Glutamatergic neuron (in vitro differentiated cells): Measurements from ENCODE around the gene TMEM198. TPM values are rescaled to one million over a fixed set of nuclear protein-coding genes. Genes with fewer than 3 reads are reported as not detected.

ENCODE experiments used
- DNase-seq: peaks from one replicate; pipeline ENCODE4 v3.0.0; 2022
- H3K27ac Mint-ChIP-seq: one replicate; pipeline ENCODE4 v1.8.0; 2020; ENCODE audit warnings: mild to moderate bottlenecking, mixed read lengths, inconsistent platforms; ENCODE audit not compliant: unreplicated experiment
- H3K27me3 Mint-ChIP-seq: one replicate; pipeline ENCODE4 v1.8.0; 2020; ENCODE audit warnings: mild to moderate bottlenecking, moderate library complexity, mixed read lengths, inconsistent platforms; ENCODE audit not compliant: unreplicated experiment
- H3K36me3 Mint-ChIP-seq: one replicate; pipeline ENCODE4 v1.8.0; 2020; ENCODE audit warnings: mild to moderate bottlenecking, mixed read lengths, inconsistent platforms; ENCODE audit not compliant: unreplicated experiment
- H3K4me1 Mint-ChIP-seq: one replicate; pipeline ENCODE4 v1.8.0; 2020; ENCODE audit warnings: mild to moderate bottlenecking, low read depth, mixed read lengths, inconsistent platforms; ENCODE audit not compliant: unreplicated experiment
- H3K4me3 Mint-ChIP-seq: one replicate; pipeline ENCODE4 v1.8.0; 2020; ENCODE audit warnings: mild to moderate bottlenecking, mixed read lengths, inconsistent platforms; ENCODE audit not compliant: unreplicated experiment
- H3K9me3 Mint-ChIP-seq: one replicate; pipeline ENCODE4 v1.8.0; 2020; ENCODE audit warnings: mild to moderate bottlenecking, moderate library complexity, mixed read lengths, inconsistent platforms; ENCODE audit not compliant: unreplicated experiment
- total RNA-seq: library from RNA; stranded (reverse); fragmentation: NEBNext Ultra II Directional; extraction: Animal tissue kit (Norgen Biotek cat#: 25700); gene quantifications from one replicate; pipeline ENCODE4 v1.2.1, GENCODE V29; 2021; ENCODE audit not compliant: unreplicated experiment
- TF ChIP-seq, protein P1 (sequence below): fragments of 200-600 bp; sonication (generic); IDR thresholded peaks from one replicate; pipeline ENCODE4 v1.5.0; 2021; ENCODE audit not compliant: partially characterized antibody, unreplicated experiment

Gene TMEM198
- total RNA-seq, 1 donor from 2014 or later, result 40.9 TPM

DNA sequence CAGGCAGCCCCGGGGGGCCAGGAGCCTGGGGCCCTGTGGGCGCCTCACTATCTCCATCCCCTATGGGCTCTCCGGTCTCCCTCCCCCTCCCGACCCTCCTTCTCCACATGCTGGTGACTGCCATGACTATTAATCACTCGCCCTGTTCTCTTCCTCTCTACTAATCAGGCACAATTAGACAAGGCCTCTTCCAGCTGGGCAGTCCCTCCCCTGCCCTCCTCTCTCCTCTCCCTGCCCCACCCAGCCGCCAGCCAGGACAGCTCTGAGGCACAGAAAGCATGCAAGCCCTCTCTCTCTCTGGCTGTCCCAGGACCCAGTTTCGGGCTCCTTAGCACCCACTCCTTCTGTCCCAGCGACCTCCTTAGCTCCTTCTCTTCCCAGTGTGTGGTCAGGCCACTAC is 23.7 kb upstream of the TMEM198 start:
- Mint-ChIP-seq H3K36me3 (no peaks in the 10 kb centered on the region), H3K4me3 (no peak overlapping the region), H3K9me3 (peaks cover 2% of the 10 kb centered on the region), H3K27ac (peak overlapping the region; percentile 28), H3K27me3 (peaks cover 13% of the 10 kb centered on the region), H3K4me1 (peaks cover 50% of the 10 kb centered on the region)
- TF ChIP-seq, protein P1, sequence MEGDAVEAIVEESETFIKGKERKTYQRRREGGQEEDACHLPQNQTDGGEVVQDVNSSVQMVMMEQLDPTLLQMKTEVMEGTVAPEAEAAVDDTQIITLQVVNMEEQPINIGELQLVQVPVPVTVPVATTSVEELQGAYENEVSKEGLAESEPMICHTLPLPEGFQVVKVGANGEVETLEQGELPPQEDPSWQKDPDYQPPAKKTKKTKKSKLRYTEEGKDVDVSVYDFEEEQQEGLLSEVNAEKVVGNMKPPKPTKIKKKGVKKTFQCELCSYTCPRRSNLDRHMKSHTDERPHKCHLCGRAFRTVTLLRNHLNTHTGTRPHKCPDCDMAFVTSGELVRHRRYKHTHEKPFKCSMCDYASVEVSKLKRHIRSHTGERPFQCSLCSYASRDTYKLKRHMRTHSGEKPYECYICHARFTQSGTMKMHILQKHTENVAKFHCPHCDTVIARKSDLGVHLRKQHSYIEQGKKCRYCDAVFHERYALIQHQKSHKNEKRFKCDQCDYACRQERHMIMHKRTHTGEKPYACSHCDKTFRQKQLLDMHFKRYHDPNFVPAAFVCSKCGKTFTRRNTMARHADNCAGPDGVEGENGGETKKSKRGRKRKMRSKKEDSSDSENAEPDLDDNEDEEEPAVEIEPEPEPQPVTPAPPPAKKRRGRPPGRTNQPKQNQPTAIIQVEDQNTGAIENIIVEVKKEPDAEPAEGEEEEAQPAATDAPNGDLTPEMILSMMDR, result no peak
- DNase-seq, result no peak

- peaks cover 8% of the 10 kb centered on the region for H3K27me3 Mint-ChIP-seq
- H3K4me1 Mint-ChIP-seq, result peaks cover 55% of the 10 kb centered on the region
- peak overlapping the region; percentile 56 for H3K27ac Mint-ChIP-seq
- peaks cover 3% of the 10 kb centered on the region for H3K9me3 Mint-ChIP-seq
- no peaks in the 10 kb centered on the region for H3K36me3 Mint-ChIP-seq
- H3K4me3 Mint-ChIP-seq, result peak overlapping the region; percentile 52
- TF ChIP-seq, protein P1, result peak; percentile 65
- DNase-seq, result peak; percentile 76
These were observed 22.6 kb upstream of the TMEM198 start for GRCh38 chr2:219521066-219521880.

DNA sequence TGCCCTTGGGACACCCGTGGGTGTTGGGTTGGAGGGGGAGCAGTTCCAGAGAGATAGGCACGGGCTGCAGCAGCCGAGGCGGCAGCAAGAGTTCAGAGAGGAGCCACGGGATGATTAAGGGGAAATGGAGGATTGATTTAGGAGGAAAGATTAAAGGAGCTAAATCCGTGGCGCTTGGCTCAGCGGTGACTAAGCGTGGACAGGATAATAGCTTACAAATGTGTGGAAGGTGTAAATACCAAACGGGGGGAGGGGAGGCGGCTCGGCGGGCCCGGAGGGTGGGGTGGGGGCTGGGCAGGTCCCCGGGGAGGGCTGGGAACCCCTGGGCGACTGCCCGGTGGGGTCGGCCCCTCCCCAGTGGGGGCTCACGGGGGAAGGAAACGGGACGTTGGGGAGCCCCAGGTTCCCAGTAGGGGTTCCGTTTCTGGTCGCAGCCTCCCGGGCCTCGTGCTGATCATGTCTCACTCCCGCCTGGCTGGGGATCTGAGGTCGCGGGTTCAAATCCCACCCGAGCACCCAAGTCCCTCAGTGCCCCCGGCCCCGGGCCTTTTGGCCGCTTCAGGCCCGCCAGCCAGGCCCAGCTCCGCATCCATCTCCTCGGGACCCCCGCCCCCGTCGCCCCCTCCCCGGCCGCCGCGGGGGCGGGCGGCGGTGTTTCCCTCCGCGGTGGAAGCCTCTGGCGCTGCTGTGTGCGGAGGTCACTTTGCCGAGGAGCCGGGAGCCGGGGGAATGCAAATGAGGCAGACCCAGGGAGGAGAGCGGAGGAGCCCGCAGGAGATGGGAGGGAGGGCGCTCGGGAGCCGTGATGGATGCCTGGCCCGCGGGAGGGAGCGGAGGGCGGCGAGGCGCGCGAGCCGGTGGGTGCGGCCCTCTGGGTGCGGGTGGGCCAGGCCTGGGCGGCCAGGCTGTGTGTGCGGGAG is 21.5 kb upstream of the TMEM198 start:
- DNase-seq, result peak; percentile 79
- TF ChIP-seq, protein P1, result no peak

GRCh38 chr2:219523031-219523671 is 20.7 kb upstream of the TMEM198 start:
- H3K4me1 Mint-ChIP-seq, result peaks cover 46% of the 10 kb centered on the region
- no peak overlapping the region for H3K27ac Mint-ChIP-seq
- H3K9me3 Mint-ChIP-seq, result peaks cover 5% of the 10 kb centered on the region
- H3K4me3 Mint-ChIP-seq, result peak overlapping the region; percentile 30
- TF ChIP-seq, protein P1, result peak; percentile 19
- no peak for DNase-seq
- H3K36me3 Mint-ChIP-seq, result no peaks in the 10 kb centered on the region
- H3K27me3 Mint-ChIP-seq, result peaks cover 10% of the 10 kb centered on the region

More for the DNA sequence above, 21.5 kb upstream of the TMEM198 start:
- H3K36me3 Mint-ChIP-seq, result no peaks in the 10 kb centered on the region
- H3K4me1 Mint-ChIP-seq, result peaks cover 54% of the 10 kb centered on the region
- H3K27ac Mint-ChIP-seq, result peak overlapping the region; percentile 56
- H3K27me3 Mint-ChIP-seq, result peaks cover 10% of the 10 kb centered on the region
- peaks cover 5% of the 10 kb centered on the region for H3K9me3 Mint-ChIP-seq
- H3K4me3 Mint-ChIP-seq, result peak overlapping the region; percentile 40
